IMR-90 (cell line): ENCODE data around the gene CDH16. TPM values are rescaled to one million over a fixed set of nuclear protein-coding genes. Genes with fewer than 3 reads are reported as not detected.

Experiments used
- ATAC-seq: fragments of 200-7000 bp; cut with Tn5 transposase; 2 replicates; pipeline ENCODE4 v1.9.1; 2020; ENCODE audit warnings: low read depth, mild to moderate bottlenecking, moderate library complexity
- BruUV-seq: library from RNA; stranded (reverse); fragments of 400-500 nt; replicated peaks from 2 replicates; lab custom pipeline; 2021; lab: Mats Ljungman, UMichigan
- CTCF ChIA-PET: fragments of 300-600 bp; formaldehyde crosslinking; extraction: SDS; loops from one replicate; lab custom pipeline; 2021; ENCODE audit warnings: antibody characterized with exemption; lab: Yijun Ruan, JAX
- POLR2A ChIA-PET: fragments of 300-600 bp; sonication (Branson Sonifier 250); formaldehyde crosslinking; loops from one replicate; lab custom pipeline; 2022; ENCODE audit warnings: antibody characterized with exemption; ENCODE audit not compliant: unreplicated experiment; lab: Charles Lee
- DNase-seq: peaks from one replicate; pipeline ENCODE4 v3.0.0; 2013
- H2AFZ ChIP-seq: replicated peaks from 2 replicates; pipeline ENCODE3; 2013; ENCODE audit warnings: low read length, mild to moderate bottlenecking; ENCODE audit not compliant: poor library complexity
- H2AK5ac ChIP-seq: 2 replicates; pipeline ENCODE4 v1.6.1; 2013; ENCODE audit warnings: low read depth, low read length, inconsistent platforms
- H2AK9ac ChIP-seq: replicated peaks from 2 replicates; pipeline ENCODE3; 2013; ENCODE audit warnings: mild to moderate bottlenecking, low read depth, low read length, moderate library complexity; ENCODE audit not compliant: poor library complexity
- H2BK120ac ChIP-seq: 2 replicates; pipeline ENCODE4 v1.6.1; 2013; ENCODE audit warnings: low read depth, low read length, inconsistent platforms
- H2BK15ac ChIP-seq: 3 replicates; pipeline ENCODE4 v1.6.1; 2013; ENCODE audit warnings: low read depth, low read length, inconsistent platforms
- H2BK20ac ChIP-seq: 2 replicates; pipeline ENCODE4 v1.6.1; 2013; ENCODE audit warnings: low read depth, mild to moderate bottlenecking, inconsistent platforms, low read length, moderate library complexity
- H2BK5ac ChIP-seq: 2 replicates; pipeline ENCODE4 v1.6.1; 2013; ENCODE audit warnings: mild to moderate bottlenecking, low read depth, low read length, inconsistent platforms; ENCODE audit not compliant: poor library complexity, severe bottlenecking
- H3K14ac ChIP-seq: replicated peaks from 2 replicates; pipeline ENCODE4 v1.6.1; 2013; ENCODE audit warnings: low read depth, low read length, inconsistent platforms
- H3K18ac ChIP-seq: 2 replicates; pipeline ENCODE4 v1.6.1; 2013; ENCODE audit warnings: low read depth, low read length, control low read depth
- H3K23ac ChIP-seq: 2 replicates; pipeline ENCODE4 v1.6.1; 2013; ENCODE audit warnings: low read depth, low read length, inconsistent platforms
- H3K27ac ChIP-seq: 2 replicates; pipeline ENCODE4 v1.5.1; 2013; ENCODE audit warnings: mild to moderate bottlenecking, control low read depth, low read length; ENCODE audit not compliant: insufficient read depth
- H3K27me3 ChIP-seq: 2 replicates; pipeline ENCODE4 v1.6.1; 2013; ENCODE audit warnings: low read length; ENCODE audit not compliant: control insufficient read depth, insufficient read depth
- H3K36me3 ChIP-seq: 2 replicates; pipeline ENCODE4 v1.6.1; 2013; ENCODE audit warnings: low read length, mixed read lengths; ENCODE audit not compliant: control insufficient read depth, insufficient read depth
- H3K4ac ChIP-seq: 2 replicates; pipeline ENCODE4 v1.6.1; 2013; ENCODE audit warnings: low read depth, low read length, inconsistent platforms
- H3K4me1 ChIP-seq: 2 replicates; pipeline ENCODE4 v1.6.1; 2013; ENCODE audit warnings: low read length, mixed read lengths; ENCODE audit not compliant: control insufficient read depth, insufficient read depth
- H3K4me2 ChIP-seq: 2 replicates; pipeline ENCODE4 v1.6.1; 2013; ENCODE audit warnings: low read depth, mild to moderate bottlenecking, control low read depth, low read length, moderate library complexity
- H3K4me3 ChIP-seq: 2 replicates; pipeline ENCODE4 v1.5.1; 2013; ENCODE audit warnings: low read depth, mild to moderate bottlenecking, control low read depth, low read length, moderate library complexity; ENCODE audit not compliant: insufficient read depth
- H3K56ac ChIP-seq: 2 replicates; pipeline ENCODE4 v1.6.1; 2013; ENCODE audit warnings: low read length, inconsistent platforms; ENCODE audit not compliant: insufficient read depth; ENCODE audit errors: extremely low read depth
- H3K79me1 ChIP-seq, 2 experiments: 2 replicates each; pipeline ENCODE4 v1.6.1; 2013; ENCODE audit warnings: low read length in 2 of 2, inconsistent platforms in 1 of 2, low read depth in 1 of 2
- H3K9ac ChIP-seq: 2 replicates; pipeline ENCODE4 v1.6.1; 2013; ENCODE audit warnings: low read depth, low read length, control low read depth
- H3K9me1 ChIP-seq: 2 replicates; pipeline ENCODE4 v1.6.1; 2013; ENCODE audit warnings: low read length, inconsistent platforms; ENCODE audit not compliant: insufficient read depth
- H3K9me3 ChIP-seq: 2 replicates; pipeline ENCODE4 v1.6.1; 2013; ENCODE audit warnings: low read length; ENCODE audit not compliant: control insufficient read depth, insufficient read depth
- H4K20me1 ChIP-seq: 2 replicates; pipeline ENCODE4 v1.6.1; 2013; ENCODE audit warnings: low read length, inconsistent platforms; ENCODE audit not compliant: insufficient read depth
- H4K5ac ChIP-seq: 2 replicates; pipeline ENCODE4 v1.6.1; 2013; ENCODE audit warnings: mild to moderate bottlenecking, low read depth, low read length, control low read depth
- H4K8ac ChIP-seq, 2 experiments: 2 replicates each; pipeline ENCODE4 v1.6.1; 2013; ENCODE audit warnings: low read depth in 2 of 2, low read length in 2 of 2, control low read depth in 1 of 2, inconsistent platforms in 1 of 2
- H4K91ac ChIP-seq: 2 replicates; pipeline ENCODE4 v1.6.1; 2013; ENCODE audit warnings: low read depth, low read length, inconsistent platforms; ENCODE audit not compliant: insufficient read depth
- MAFK ChIP-seq: IDR thresholded peaks from 2 replicates; pipeline ENCODE4 v1.6.1; 2012; ENCODE audit warnings: low read depth, low read length, improper control_type of control experiment
- WGBS, 2 experiments: methylation state at CpG; one replicate each; pipeline versions ENCODE4 v1.1.5 to v1.1.7; 2013; ENCODE audit warnings: missing lambda C conversion rate in 2 of 2; ENCODE audit not compliant: insufficient read length in 1 of 2; ENCODE audit errors: extremely low coverage in 2 of 2; 5-methylcytosine and 5-hydroxymethylcytosine counted together
- dilution Hi-C: fragments of 300-500 bp; cut with HindIII; formaldehyde crosslinking; loops from one replicate; pipeline ENCODE4 v1.14.3; 2018; ENCODE audit warnings: low sequenced_read_pairs; ENCODE audit not compliant: unreplicated experiment
- in situ Hi-C: fragments of 300-500 bp; cut with MboI; formaldehyde crosslinking; loops from 3 replicates; pipeline ENCODE4 v1.14.3; 2019; ENCODE audit warnings: low sequenced_read_pairs, inconsistent platforms, mixed read lengths
- intact Hi-C: fragments of 100-400 bp; cut with micrococcal nuclease; formaldehyde crosslinking; loops from 2 replicates; pipeline ENCODE4 v1.10.0; 2022
- polyA plus RNA-seq, 3 experiments: library from polyadenylated mRNA; depleted of rRNA; stranded (reverse); fragments of >200 nt; gene quantifications; 2 replicates each; pipeline ENCODE4 v1.2.3, GENCODE V29; 2012; ENCODE audit warnings: low replicate concordance in 1 of 3
- total RNA-seq: library from RNA; depleted of rRNA; stranded (reverse); fragments of >200 nt; gene quantifications from 2 replicates; pipeline ENCODE4 v1.2.3, GENCODE V29; 2012

Gene CDH16
- total and polyA plus RNA-seq, 2 of the 4 experiments (the other 2 are of a cell fraction): not detected

DNA sequence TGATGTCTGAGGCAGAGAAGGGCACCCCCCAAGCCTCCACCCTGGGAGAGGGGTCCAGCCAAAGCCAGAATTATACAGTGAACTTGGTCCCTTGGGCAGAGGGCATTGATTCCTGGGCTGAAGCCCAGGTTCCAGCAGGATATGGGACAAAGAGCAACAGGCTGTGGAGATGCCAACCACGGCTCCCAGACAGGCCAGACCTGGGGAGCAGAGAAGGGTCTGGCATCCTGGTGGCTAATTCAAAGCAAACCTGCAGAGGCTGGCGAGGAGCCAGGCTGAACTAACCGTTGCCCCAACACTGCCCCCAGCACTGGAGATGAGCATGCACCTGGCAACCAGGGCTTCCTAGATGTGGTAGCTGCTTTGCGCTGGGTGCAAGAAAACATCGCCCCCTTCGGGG lies 45.4 kb upstream of the CDH16 start:
- no peak overlapping the region for H3K18ac ChIP-seq
- no peak overlapping the region for H3K56ac ChIP-seq
- no peak overlapping the region for H2AK5ac ChIP-seq
- dilution Hi-C loops: no loop called here
- ATAC-seq (no peak), DNase-seq (no peak)
- no peak overlapping the region for H4K91ac ChIP-seq
- WGBS, 2 experiments: 53% methylated on average over 3 of the region's 6 CpGs; no CpG with 5 or more reads in 1 of the 2 experiments
- no peak overlapping the region for H4K5ac ChIP-seq
- H3K14ac ChIP-seq: no peak overlapping the region
- H4K8ac ChIP-seq: no peak overlapping the region
- intact Hi-C loops: no loop called here
- BruUV-seq: no TSS peak
- H3K4me1 ChIP-seq: no peaks in the 10 kb centered on the region
- H3K9ac ChIP-seq: no peak overlapping the region
- H2BK15ac ChIP-seq: no peak overlapping the region
- no peak overlapping the region for H2AK9ac ChIP-seq
- no peaks in the 10 kb centered on the region for H3K36me3 ChIP-seq
- no peaks in the 10 kb centered on the region for H4K20me1 ChIP-seq
- H3K23ac ChIP-seq: no peak overlapping the region
- H2AFZ ChIP-seq: no peak overlapping the region
- in situ Hi-C loops: loop anchor here (5.0 to 10.0 kb wide), 2 partner anchors 193 to 491 kb away; partner anchors contain the start of genes FBXL8 and TRADD
- peaks cover 3% of the 10 kb centered on the region; the same call in 1 of the 2 replicates for H3K9me1 ChIP-seq
- H3K4me2 ChIP-seq: no peak overlapping the region
- H2BK5ac ChIP-seq: no peak overlapping the region
- no peak overlapping the region for H3K4me3 ChIP-seq
- no peak overlapping the region for H2BK120ac ChIP-seq
- POLR2A ChIA-PET: no interaction called here
- H2BK20ac ChIP-seq: no peak overlapping the region
- TF ChIP-seq MAFK: no peak
- no peak overlapping the region for H3K27ac ChIP-seq
- no peaks in the 10 kb centered on the region for H3K79me1 ChIP-seq
- H3K9me3 ChIP-seq: no peaks in the 10 kb centered on the region
- peaks cover 41% of the 10 kb centered on the region for H3K27me3 ChIP-seq
- no peak overlapping the region for H3K4ac ChIP-seq
- CTCF ChIA-PET: interaction anchor here (0.6 kb wide), 1 partner anchor 522 kb away, joined by 3 read pairs; no protein-coding TSS in a partner anchor
